Fibroblast of villous mesenchyme (primary cell): ENCODE measurements around the gene KIAA1549. TPM values are rescaled to one million over a fixed set of nuclear protein-coding genes. Genes with fewer than 3 reads are reported as not detected.

Experiments used
- DNase-seq: peaks from one replicate; pipeline ENCODE4 v3.0.0-alpha.2; 2010; ENCODE audit warnings: low read depth
- H3K4me3 ChIP-seq: 2 replicates; pipeline ENCODE4 v1.5.1; 2011; ENCODE audit warnings: low read depth, mild to moderate bottlenecking, low read length
- total RNA-seq: library from RNA; depleted of rRNA; stranded (reverse); fragments of >200 nt; gene quantifications from 2 replicates; pipeline ENCODE4 v1.2.3, GENCODE V29; 2012
- TF ChIP-seq, protein P1 (sequence below): IDR thresholded peaks from 2 replicates; pipeline ENCODE4 v1.5.1; 2012; ENCODE audit warnings: low read depth, mild to moderate bottlenecking, low read length; ENCODE audit not compliant: insufficient read depth

The KIAA1549 gene
- total RNA-seq, 1 donor, result 2.6 TPM

DNA sequence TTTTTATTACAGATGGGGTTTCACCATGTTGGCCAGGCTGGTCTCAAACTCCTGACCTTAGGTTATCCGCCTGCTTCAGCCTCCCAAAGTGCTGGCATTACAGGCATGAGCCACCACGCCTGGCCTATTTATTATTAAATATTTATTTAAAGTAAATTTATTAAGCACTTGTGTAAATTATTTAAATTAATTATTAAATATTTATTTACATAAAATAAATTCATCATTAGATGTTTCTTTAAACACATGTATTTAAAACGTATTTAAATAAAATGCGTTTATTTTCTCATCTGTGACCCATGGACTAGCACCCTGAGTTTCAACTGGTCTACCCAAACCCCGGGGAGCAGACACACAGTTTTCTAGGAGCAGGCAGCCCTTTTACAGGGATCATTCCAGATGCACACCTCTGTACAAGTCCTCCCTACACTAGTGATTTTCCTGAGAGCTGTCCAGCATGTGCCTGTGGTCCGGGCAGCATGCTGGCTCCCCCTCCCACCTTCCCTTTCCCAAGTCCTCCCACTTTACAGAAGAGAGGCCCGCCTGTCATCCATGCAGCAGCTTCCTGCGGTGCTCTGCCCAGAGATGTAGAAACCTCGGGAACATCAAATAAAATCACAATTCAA, 94.0 kb downstream of the KIAA1549 start:
- TF ChIP-seq, protein P1, sequence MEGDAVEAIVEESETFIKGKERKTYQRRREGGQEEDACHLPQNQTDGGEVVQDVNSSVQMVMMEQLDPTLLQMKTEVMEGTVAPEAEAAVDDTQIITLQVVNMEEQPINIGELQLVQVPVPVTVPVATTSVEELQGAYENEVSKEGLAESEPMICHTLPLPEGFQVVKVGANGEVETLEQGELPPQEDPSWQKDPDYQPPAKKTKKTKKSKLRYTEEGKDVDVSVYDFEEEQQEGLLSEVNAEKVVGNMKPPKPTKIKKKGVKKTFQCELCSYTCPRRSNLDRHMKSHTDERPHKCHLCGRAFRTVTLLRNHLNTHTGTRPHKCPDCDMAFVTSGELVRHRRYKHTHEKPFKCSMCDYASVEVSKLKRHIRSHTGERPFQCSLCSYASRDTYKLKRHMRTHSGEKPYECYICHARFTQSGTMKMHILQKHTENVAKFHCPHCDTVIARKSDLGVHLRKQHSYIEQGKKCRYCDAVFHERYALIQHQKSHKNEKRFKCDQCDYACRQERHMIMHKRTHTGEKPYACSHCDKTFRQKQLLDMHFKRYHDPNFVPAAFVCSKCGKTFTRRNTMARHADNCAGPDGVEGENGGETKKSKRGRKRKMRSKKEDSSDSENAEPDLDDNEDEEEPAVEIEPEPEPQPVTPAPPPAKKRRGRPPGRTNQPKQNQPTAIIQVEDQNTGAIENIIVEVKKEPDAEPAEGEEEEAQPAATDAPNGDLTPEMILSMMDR, result no peak

DNA sequence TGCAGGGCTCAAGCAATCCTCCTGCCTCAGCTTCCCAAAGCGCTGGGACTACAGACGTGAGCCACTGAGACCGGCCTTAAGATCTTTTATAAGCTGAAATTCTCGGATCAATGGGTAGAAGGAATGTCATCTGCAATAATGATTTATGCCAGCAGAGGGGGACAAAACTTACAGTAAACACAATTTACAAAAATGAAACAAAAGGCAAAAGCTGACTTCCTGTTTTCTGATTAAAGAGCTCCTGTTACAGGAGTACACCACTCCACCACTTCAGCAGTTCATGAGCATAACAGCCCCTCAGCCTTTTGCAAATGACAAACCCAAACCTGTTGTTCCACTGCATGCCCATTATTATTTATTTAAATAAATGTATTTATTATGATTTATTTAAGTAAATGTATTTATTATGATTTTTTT, 94.7 kb downstream of the KIAA1549 start:
- no peak overlapping the region for H3K4me3 ChIP-seq
- TF ChIP-seq, protein P1, result peak; percentile 66
- peak; percentile 78 for DNase-seq

More for the DNA sequence above, 94.0 kb downstream of the KIAA1549 start:
- H3K4me3 ChIP-seq, result no peak overlapping the region
- DNase-seq, result no peak

DNA sequence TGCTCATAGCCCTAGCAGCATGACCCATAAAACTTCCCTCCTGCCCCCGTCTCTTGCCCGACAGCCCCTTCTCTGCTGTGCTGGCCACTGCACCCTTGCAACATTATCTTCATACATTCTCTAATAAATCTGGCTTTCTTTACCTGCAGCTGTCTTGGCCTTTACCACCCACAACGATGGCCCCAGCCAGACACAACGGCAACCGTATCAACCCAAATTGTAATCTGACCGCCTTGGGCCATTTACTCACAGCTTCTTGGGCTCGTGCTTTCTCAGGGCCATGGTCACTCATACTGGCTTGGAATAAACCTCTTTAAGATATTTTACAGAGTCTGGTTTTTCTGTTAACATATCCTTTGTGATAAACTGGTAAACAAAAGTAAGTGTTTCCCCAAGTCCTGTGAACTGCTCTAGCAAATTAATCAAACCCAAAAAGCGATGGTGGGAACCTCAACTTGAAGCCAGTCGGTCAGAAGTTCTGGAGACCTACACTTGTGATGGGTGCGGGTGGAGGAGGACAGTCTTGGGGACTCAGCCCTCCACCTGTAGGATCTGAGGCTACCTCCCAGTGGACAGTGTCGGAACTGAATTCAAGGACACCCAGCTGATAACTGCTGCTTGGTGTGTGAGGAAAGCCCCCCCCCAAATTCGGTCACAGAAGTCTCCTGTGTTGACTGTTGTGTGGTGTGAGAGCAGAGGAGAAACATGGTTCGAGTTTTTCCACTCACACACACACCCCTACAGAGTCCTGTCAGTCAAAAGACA, 95.6 kb downstream of the KIAA1549 start:
- TF ChIP-seq, protein P1, result no peak
- no peak overlapping the region for H3K4me3 ChIP-seq
- no peak for DNase-seq

DNA sequence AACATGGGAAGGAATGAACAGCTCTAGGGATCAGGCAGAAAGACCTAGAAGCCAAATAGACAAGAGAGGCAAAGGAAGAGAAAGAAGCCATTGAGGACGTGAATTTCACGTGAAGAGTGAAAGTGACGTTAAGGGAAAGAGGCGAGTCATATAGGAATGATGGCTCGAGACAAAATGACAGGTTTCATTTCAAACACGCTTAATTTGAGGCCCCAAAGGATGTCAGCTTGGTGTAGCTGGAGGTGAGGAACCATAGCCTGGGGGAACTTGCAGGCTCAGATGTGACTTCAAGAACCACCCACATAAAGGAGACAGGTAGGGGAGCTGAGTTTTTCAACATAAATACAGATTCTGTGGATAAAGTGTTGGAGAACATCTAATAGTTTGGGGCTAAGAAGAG, 98.9 kb downstream of the KIAA1549 start:
- DNase-seq, result no peak
- no peak overlapping the region for H3K4me3 ChIP-seq
- TF ChIP-seq, protein P1, result no peak

DNA sequence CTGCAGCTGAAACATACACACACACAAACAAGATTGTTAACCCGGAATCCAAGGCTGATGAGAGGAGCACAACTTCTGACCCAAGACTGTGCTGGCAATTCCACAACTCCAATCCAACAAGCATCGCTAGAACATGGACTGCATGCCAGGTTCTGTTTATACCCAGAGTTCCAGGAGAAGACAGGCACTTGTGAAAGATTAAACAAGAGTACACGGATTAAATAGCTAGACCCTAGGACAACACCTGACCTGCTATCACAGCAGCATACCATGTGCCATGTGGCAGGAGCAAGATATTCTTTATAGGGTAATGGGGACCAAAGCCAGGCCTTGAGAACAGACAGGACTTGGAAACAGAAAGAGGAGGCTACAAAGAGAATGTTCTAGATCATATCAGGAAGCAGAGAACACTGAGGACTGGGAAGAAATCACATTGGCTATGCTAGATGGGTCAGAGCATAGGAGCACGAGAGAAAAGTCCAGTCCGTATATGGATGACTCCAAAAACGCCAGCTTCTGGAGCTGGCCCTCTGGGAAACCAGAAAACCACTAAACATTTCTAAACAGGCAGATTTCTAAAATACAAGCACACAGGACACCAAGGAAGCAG, 99.5 kb downstream of the KIAA1549 start:
- no peak overlapping the region for H3K4me3 ChIP-seq
- TF ChIP-seq, protein P1, result no peak
- DNase-seq, result no peak

DNA sequence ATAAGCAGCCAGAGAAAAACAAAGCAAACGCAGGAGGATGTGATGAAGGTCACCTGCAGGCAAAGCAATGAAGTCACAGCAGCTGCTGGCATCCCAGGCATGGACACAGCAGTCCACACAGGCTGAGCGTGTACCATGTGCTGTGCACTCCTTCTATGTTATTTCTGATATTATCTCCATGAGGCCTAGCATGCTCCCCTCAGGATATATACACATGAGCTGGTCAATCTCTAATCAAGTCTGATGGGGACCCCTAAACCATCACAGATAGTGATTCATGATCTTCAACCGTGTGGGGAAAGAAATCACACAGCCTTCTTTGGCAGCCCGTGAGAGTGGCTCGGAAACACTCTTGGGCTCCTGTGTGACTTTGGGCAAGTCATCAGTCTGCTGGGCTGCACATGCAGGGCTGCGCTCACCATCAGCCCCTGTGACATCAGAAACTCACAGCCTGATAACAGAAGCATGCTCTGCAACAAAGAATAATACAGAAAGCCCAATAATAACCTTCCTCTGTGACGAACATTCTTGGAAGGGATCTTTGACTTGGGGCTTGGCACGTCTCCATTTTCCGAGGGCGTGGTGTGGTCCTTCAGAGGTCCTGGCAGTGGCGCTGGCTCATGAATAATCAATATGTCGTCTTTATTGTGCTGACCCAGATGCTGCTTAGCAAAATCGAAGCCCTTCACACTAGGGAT, 100.2 kb downstream of the KIAA1549 start:
- TF ChIP-seq, protein P1, result no peak
- H3K4me3 ChIP-seq, result no peak overlapping the region
- no peak for DNase-seq
